ENCODE measurements around the gene LBH. TPM values are rescaled to one million over a fixed set of nuclear protein-coding genes. Genes with fewer than 3 reads are reported as not detected.

LBH gene
- total RNA-seq, 1 experiment from 2014 or later: 1.2 TPM

DNA sequence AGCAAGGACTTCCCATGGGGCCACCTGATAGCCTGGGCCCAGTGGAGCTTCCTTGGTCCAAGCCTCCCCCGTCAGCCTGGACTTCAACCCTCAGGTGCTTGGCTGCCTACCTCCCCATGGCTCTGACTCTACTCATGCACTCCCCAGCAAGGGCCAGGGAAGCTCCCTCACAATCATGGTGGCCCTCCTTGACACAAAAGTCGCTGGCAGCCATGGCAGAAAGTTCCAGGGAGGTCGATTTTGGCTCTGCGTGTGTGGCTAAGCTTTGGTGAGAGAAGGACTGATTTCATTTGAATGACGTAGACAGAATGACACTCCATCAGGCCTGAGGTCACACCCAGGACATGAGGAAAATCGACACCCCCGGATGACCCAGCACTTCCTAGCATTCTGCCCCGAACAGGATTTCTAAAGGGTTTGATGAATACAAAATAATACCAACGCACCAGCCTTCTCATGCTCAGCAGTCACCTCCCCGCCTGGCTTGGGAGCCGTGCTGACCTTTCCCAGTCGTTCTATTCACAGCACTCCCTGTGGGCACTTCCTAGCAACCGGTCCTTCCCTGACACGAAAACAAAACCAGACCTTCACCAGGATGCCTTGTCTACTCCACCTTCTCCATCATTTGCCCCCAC, 52.7 kb downstream of the LBH start (continued):
- TF ChIP-seq REST (IDR thresholded peaks at IDR 0.05; ENCODE audit: low read depth): no peak
- no peak for TF ChIP-seq YY1 (IDR thresholded peaks at IDR 0.05; ENCODE audit: extremely low read depth, insufficient replicate concordance, low read depth, low read length)
- TF ChIP-seq EZH2 (IDR thresholded peaks at IDR 0.05): no peak
- TF ChIP-seq MAX (IDR thresholded peaks at IDR 0.05): no peak
- no peak for TF ChIP-seq RAD21 (IDR thresholded peaks at IDR 0.05; ENCODE audit: low read depth)
- TF ChIP-seq CEBPB (IDR thresholded peaks at IDR 0.05; ENCODE audit: low read depth): no peak

DNA sequence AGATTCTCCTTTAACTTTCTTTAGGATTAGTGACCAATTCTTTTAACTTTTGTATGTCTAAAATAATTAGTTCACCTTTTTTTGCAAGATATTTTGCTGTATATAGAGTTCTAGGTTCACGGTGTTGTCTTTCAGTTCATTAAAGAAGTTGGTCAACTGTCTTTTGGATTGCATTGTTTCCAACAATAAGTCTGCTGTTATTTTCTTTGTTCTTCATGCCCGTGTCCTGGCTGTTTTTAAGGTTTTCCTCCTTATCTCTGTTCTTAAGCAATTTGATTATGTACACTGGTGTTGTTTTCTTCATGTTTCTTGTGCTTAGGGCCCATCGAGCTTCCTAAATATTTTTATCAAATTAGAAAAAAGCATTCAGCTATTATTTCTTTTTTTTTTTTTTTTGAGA, 54.4 kb downstream of the LBH start:
- RAD21 ChIA-PET (ENCODE audit: low non-redundant PET in 1 of 2, low total read pairs in 2 of 2, uncharacterized antibody in 2 of 2, unreplicated experiment in 2 of 2): no interaction called here
- Histone ChIP-seq H3K27ac (ENCODE audit: low read depth, low read length) (no peak overlapping the region), H3K4me1 (ENCODE audit: control insufficient read depth in 1 of 2, insufficient read depth in 2 of 2, low read length in 2 of 2) (no peaks in the 10 kb centered on the region), H4K20me1 (ENCODE audit: insufficient read depth) (no peaks in the 10 kb centered on the region), H3K9ac (ENCODE audit: low read length) (no peak overlapping the region), H3K9me2 (ENCODE audit: insufficient read depth) (no peaks in the 10 kb centered on the region), H3K4me2 (ENCODE audit: low read length) (no peak overlapping the region), H3K9me3 (ENCODE audit: control insufficient read depth in 1 of 2, insufficient read depth in 1 of 2, low read depth in 1 of 2, low read length in 2 of 2) (no peaks in the 10 kb centered on the region), H3K79me2 (ENCODE audit: insufficient read depth, low read length) (no peaks in the 10 kb centered on the region), H2AFZ (ENCODE audit: low read depth, low read length, poor library complexity, severe bottlenecking) (no peak overlapping the region), H3K36me3 (ENCODE audit: control insufficient read depth in 1 of 2, insufficient read depth in 2 of 2, low read length in 2 of 2) (no peaks in the 10 kb centered on the region), H3K27me3 (ENCODE audit: insufficient read depth, low read length) (no peaks in the 10 kb centered on the region), H3K4me3 (replicated peaks in 1 of 2; ENCODE audit: low read depth in 1 of 2, low read length in 2 of 2) (no peak overlapping the region)
- POLR2A ChIA-PET: no interaction called here
- intact Hi-C loops (cut with micrococcal nuclease): no loop called here
- no peak for DNase-seq (ENCODE audit: low read depth, low spot score)
- no TSS peak for BruUV-seq (replicated peaks)
- TF ChIP-seq EGR1 (IDR thresholded peaks at IDR 0.05; ENCODE audit: low read depth): no peak
- TF ChIP-seq ATF3 (IDR thresholded peaks at IDR 0.05): no peak
- no peak for TF ChIP-seq TCF7L2 (IDR thresholded peaks at IDR 0.05; ENCODE audit: borderline replicate concordance, extremely low read depth, insufficient read depth, insufficient read length)
- no peak for TF ChIP-seq EZH2phosphoT487 (IDR thresholded peaks at IDR 0.05; ENCODE audit: borderline replicate concordance)
- TF ChIP-seq SIN3A (IDR thresholded peaks at IDR 0.05; ENCODE audit: low read depth): no peak
- no peak for TF ChIP-seq JUND (IDR thresholded peaks at IDR 0.05)
- no peak for TF ChIP-seq ZFX (IDR thresholded peaks at IDR 0.05)
- no peak for TF ChIP-seq CEBPB (IDR thresholded peaks at IDR 0.05; ENCODE audit: low read depth)
- TF ChIP-seq CBX3 (IDR thresholded peaks at IDR 0.05; ENCODE audit: low read depth): no peak
- no peak for TF ChIP-seq SRF (IDR thresholded peaks at IDR 0.05; ENCODE audit: low read depth)
- TF ChIP-seq FOSL1 (IDR thresholded peaks at IDR 0.05; ENCODE audit: low read depth): no peak
- no peak for TF ChIP-seq RAD21 (IDR thresholded peaks at IDR 0.05; ENCODE audit: low read depth)
- TF ChIP-seq POLR2A (IDR thresholded peaks at IDR 0.05; ENCODE audit: borderline replicate concordance, extremely low read depth, insufficient read depth, insufficient read length): no peak
- no peak for TF ChIP-seq MAX (IDR thresholded peaks at IDR 0.05)
- TF ChIP-seq REST (IDR thresholded peaks at IDR 0.05; ENCODE audit: low read depth): no peak
- no peak for ATAC-seq
- CTCF ChIA-PET: no interaction called here
